Measurements from ENCODE around the gene ZNF564.
A peak's percentile ranks its signal among the peaks of the same experiment; 100 is the strongest.
"Not testable (repeated sequence)": the region's sequence is repeated elsewhere in the genome, so short reads cannot be mapped to it uniquely, and the experiment has no call there.

ZNF564 gene

GRCh38 chr19:12551060-12551832 lies at the start of gene ZNF564:
TSS of gene ZNF564 (minus strand) at chr19:12551482. CDS start at chr19:12551332, 150 bp downstream.
- DNase-seq: peak; percentile 99

- DNase-seq: no peak
Measured at GRCh38 chr19:12597594-12597993, 46.3 kb upstream of the ZNF564 start.

- DNase-seq: no peak
Measured at GRCh38 chr19:12596927-12597548, 45.8 kb upstream of the ZNF564 start.

- no peak for DNase-seq
Measured at GRCh38 chr19:12596485-12596884, 45.2 kb upstream of the ZNF564 start.

- DNase-seq: no peak
Measured at GRCh38 chr19:12581100-12581499, 29.8 kb upstream of the ZNF564 start.

GRCh38 chr19:12580180-12580694 lies 29.0 kb upstream of the ZNF564 start:
- no peak for DNase-seq

GRCh38 chr19:12578641-12579040 lies 27.4 kb upstream of the ZNF564 start:
- no peak for DNase-seq

- DNase-seq: peak; percentile 2
Measured at GRCh38 chr19:12574036-12574435, 22.8 kb upstream of the ZNF564 start.

GRCh38 chr19:12567951-12568350 lies 16.7 kb upstream of the ZNF564 start:
- DNase-seq: no peak

- not testable (repeated sequence) for DNase-seq
Measured at GRCh38 chr19:12566380-12566779, 15.1 kb upstream of the ZNF564 start.

GRCh38 chr19:12564016-12564664 lies 12.9 kb upstream of the ZNF564 start:
- DNase-seq: peak; percentile 75

GRCh38 chr19:12555456-12555930 lies 4.2 kb upstream of the ZNF564 start:
- no peak for DNase-seq

- DNase-seq: no peak
Measured at GRCh38 chr19:12546903-12547302, 4.4 kb downstream of the ZNF564 start.

GRCh38 chr19:12546068-12546467 lies 5.2 kb downstream of the ZNF564 start:
- no peak for DNase-seq

- no peak for DNase-seq
Measured at GRCh38 chr19:12545267-12545666, 6.0 kb downstream of the ZNF564 start.

GRCh38 chr19:12544401-12544876 lies 6.8 kb downstream of the ZNF564 start:
- no peak for DNase-seq

GRCh38 chr19:12543855-12544254 lies 7.4 kb downstream of the ZNF564 start:
- DNase-seq: no peak

- DNase-seq: no peak
Measured at GRCh38 chr19:12527034-12527836, 24.0 kb downstream of the ZNF564 start.

GRCh38 chr19:12526542-12526941 lies 24.7 kb downstream of the ZNF564 start:
- no peak for DNase-seq

- no peak for DNase-seq
Measured at GRCh38 chr19:12521996-12522395, 29.3 kb downstream of the ZNF564 start.

GRCh38 chr19:12513531-12514061 lies 37.7 kb downstream of the ZNF564 start:
- no peak for DNase-seq

- DNase-seq: no peak
Measured at GRCh38 chr19:12497032-12497431, 54.2 kb downstream of the ZNF564 start.
